SKM-1 (cell line): ENCODE results near the gene SPAG9.

Source experiments
- DNase-seq: peaks from one replicate; lab custom pipeline; 2025; ENCODE audit not compliant: unreplicated experiment; lab: John Stamatoyannopoulos, UW

Gene SPAG9, protein sequence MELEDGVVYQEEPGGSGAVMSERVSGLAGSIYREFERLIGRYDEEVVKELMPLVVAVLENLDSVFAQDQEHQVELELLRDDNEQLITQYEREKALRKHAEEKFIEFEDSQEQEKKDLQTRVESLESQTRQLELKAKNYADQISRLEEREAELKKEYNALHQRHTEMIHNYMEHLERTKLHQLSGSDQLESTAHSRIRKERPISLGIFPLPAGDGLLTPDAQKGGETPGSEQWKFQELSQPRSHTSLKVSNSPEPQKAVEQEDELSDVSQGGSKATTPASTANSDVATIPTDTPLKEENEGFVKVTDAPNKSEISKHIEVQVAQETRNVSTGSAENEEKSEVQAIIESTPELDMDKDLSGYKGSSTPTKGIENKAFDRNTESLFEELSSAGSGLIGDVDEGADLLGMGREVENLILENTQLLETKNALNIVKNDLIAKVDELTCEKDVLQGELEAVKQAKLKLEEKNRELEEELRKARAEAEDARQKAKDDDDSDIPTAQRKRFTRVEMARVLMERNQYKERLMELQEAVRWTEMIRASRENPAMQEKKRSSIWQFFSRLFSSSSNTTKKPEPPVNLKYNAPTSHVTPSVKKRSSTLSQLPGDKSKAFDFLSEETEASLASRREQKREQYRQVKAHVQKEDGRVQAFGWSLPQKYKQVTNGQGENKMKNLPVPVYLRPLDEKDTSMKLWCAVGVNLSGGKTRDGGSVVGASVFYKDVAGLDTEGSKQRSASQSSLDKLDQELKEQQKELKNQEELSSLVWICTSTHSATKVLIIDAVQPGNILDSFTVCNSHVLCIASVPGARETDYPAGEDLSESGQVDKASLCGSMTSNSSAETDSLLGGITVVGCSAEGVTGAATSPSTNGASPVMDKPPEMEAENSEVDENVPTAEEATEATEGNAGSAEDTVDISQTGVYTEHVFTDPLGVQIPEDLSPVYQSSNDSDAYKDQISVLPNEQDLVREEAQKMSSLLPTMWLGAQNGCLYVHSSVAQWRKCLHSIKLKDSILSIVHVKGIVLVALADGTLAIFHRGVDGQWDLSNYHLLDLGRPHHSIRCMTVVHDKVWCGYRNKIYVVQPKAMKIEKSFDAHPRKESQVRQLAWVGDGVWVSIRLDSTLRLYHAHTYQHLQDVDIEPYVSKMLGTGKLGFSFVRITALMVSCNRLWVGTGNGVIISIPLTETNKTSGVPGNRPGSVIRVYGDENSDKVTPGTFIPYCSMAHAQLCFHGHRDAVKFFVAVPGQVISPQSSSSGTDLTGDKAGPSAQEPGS (N-terminal part only)

DNA sequence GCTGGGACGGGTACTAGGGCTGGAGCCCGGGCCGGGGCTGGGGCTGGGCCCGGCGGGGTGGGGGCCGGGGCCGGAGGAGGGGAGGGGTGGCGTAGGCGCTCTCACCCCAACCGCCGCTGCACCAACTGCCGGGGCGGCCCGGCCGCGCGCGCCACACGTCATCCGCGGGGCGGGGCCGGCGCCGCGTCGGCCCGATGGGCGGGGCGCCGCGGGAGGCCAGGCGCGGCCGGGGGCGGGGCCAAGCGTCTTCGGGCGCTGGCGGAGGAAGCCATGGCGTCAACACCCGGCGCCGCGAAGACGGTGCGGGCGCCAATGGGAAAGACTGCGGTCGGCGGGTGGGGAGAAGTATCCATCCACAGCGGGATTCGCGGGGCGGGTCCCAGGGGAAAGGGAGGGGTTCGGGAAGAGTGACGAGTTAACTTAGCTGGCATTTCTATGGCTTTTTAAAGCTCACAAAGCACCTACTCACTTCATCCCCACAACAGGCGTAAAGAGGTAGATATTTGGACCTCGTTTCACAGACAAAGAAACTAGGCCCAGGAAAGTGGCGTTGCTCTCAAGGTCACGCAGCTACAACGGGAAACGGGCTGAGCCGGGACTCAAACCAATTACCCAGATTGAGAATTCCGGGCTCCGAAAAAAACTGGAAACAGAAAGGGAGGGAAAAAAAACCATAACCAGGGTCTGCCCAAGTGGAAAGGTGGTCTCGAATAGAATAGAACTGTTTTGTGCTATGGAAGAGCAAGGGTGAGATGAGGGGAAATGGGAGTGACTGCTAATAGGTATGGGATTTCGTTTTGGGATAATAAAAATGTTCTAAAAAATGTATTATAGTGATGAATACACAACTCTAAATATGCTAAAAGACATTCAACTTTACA is at the start of gene SPAG9:
Gene SPAG9, minus strand, starts transcription at position 130 of the 881 bp plus-strand sequence. CDS start 212 bp downstream, outside the sequence.
- peak; percentile 86 for DNase-seq

DNA sequence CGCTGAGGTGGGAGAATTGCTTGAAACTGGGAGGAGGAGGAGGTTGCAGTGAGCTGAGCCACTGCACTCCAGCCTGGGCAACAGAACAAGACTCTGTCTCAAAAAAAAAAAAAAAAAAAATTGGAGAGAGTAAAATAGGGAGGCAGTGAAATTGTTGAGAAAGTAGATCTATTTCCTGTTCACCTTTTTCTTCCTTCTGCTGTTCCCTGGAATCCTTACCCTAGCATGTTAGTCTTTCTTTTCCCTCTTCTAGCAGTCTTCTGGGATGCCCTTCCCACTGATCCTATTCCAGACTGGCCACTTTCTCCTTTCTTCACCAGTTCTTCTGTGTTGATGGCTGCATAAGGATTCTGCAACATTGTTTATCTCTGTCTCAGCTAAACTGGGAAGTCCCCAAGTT is 48.7 kb upstream of the SPAG9 start:
- DNase-seq = no peak

GRCh38 chr17:51166987-51167931 is 46.6 kb upstream of the SPAG9 start:
- DNase-seq = peak; percentile 25

DNA sequence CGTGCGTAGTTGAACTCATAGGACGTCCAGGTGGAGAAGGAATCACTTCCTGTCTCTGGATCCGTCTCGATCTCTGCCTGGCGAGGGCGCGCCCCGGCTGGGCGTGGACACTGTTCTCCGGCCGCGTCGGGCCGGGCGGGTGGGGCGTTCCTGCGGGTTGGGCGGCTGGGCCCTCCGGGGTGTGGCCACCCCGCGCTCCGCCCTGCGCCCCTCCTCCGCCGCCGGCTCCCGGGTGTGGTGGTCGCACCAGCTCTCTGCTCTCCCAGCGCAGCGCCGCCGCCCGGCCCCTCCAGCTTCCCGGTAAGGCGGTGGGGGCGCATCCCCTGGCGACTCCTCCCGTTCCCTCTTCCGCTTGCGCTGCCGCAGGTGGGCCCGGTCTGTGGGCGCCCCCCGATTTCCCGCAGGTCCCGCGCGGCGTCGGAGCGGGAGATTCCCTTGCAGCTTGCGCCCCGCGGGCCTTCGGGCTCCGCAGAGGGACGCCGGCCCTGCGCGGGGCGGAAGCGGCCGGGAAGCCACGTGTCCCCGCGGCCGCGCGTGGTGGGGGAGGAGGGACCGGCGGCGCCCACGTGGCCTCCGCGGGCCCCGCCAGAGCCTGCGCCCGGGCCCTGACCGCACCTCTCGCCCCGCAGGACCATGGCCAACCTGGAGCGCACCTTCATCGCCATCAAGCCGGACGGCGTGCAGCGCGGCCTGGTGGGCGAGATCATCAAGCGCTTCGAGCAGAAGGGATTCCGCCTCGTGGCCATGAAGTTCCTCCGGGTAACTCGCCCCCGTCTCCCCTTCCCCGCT is 45.7 kb upstream of the SPAG9 start, which contains the start of gene NME2:
Gene NME2, plus strand, starts transcription at position 214 of the 789 bp plus-strand sequence. Its CDS starts 420 bp downstream, at position 634.
- peak; percentile 60 for DNase-seq

GRCh38 chr17:51165680-51166197 is 45.1 kb upstream of the SPAG9 start:
- no peak for DNase-seq

DNA sequence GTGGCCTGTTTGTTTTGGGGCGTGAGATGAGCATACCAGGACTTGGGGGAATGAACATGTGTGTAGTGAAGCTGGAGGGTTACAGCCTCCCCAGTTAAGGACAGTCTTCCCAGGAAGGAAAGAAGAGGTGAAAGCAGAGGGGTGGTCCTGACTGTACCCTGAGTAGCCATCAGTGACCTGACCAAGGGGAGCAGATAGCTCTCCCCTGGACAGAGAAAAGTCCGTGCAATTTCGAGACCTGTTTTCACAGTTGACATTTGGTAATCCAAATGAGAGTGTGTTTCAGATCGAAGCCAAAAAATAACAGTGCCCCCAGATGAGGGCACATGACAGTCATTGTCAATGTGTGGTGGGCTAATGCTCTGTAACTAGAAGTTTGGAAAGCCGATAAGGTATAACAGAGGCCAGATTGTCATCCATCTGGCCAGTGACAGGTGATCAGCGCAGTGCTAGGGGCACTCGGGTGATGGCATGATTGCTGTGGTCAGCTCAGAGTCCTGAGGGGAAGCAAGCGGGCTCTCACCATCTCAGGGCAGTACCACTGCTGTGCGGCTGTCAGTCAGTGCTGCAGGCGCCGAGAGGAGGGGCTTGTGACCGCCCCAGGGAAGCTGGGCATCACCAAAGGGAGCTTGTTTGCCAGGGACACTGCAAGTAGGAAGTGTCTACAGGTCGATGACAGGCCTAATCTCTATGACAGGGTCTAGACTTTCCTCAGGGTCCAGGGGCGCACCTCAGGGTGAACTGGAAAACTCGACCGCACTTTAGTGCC is 44.4 kb upstream of the SPAG9 start:
- no peak for DNase-seq

DNA sequence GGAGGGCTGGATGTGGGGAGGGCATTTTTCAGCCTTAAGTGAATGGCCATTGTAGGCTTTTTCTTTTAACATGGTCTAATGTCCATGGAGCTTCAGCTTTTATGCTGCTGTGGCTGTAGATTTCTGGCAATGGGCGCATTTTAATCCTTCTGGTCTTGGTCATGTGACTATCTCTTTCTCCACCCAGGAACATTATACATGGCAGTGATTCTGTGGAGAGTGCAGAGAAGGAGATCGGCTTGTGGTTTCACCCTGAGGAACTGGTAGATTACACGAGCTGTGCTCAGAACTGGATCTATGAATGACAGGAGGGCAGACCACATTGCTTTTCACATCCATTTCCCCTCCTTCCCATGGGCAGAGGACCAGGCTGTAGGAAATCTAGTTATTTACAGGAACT is 40.9 kb upstream of the SPAG9 start:
- DNase-seq = no peak

DNA sequence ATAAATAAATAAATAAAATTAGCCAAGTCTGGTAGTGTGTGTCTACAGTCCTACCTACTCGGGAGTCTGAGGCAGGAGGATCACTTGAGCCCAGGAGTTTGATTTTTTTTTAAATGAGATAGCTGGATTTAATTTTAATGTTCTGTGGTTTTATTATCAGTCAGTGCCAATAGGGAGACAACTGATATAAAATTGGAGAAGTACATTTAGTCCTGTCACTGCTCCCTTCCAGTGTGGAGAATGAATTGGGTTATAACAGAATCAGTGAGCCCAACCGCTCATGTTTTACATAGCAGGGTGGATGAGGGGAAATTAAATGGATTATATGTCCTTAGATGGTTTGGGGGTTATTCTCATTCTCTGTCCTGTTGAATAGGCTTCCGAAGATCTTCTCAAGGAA is 38.9 kb upstream of the SPAG9 start:
- no peak for DNase-seq

DNA sequence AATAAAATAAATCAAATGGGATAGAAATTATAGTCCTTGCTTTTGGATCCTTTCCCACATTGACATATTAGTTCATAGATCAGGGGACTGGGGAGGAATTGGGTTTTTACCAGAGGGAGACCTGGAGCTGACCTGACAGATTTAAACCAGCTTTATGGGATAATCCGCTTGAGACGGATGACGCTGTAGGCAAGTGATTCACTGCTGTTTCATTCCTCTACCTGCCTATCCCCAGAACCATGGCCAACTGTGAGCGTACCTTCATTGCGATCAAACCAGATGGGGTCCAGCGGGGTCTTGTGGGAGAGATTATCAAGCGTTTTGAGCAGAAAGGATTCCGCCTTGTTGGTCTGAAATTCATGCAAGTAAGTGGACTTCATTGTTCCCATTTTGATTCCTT is 34.7 kb upstream of the SPAG9 start:
- DNase-seq = no peak

DNA sequence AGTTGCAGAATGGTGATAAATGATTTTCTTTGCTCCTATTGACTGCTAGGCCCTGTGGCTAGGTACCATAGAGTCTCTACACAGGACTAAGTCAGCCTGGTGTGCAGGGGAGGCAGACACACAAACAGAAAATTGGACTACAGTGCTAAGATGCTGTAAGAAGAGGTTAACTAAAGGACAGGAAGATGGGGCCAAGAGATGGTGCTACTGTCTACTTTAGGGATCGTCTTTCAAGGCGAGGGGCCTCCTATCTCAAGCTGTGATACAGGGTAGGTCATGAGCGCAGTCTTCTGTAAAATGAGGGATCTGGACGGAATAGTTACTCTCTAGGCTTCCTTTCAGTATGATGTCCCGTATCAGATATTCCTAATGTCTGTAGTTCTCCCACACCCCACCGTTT is 33.5 kb upstream of the SPAG9 start:
- no peak for DNase-seq

GRCh38 chr17:51153210-51154072 is 32.8 kb upstream of the SPAG9 start, which contains the start of gene NME1:
Gene NME1 (plus strand): TSS chr17:51153559. CDS start chr17:51155655, 2,096 bp downstream.
- DNase-seq = peak; percentile 99

- DNase-seq = no peak
Observed at GRCh38 chr17:51152766-51153209, 32.1 kb upstream of the SPAG9 start.

DNA sequence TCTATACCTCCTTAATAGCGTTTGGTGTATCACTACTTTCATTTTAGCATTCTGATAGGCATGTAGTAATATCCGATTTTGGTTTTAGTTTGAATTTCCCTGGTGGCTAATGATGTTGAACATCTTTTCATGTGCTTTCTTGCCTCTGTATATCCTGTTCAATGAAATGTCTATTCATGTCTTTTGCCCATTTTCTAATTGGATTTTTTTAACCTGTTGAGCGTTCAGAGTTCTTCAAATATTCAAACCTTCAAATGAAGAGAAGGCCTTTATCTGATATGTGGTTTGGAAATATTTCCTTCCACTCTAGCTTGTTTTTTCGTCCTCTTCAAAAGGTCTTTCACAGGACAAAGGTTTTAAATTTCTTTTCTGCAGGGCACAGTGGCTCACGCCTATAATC is 30.3 kb upstream of the SPAG9 start:
- no peak for DNase-seq

DNA sequence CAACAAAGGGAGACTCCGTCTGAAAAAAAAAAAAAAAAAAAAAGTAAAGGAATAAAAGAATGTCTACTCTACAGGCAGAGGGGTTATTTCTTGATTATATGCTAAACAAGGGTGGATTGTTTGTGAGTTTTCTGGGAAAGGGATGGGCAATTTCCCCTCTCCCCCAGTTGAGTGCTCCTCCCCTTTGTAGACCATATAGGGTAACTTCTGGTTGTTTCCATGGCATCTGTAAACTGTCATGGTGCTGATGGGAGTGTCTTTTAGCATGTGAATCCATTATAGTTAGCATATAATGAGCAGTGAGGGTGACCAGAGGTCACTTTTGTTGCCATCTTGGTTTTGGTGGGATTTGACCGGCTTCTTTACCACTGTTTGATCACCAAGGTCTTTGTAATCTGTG is 28.5 kb upstream of the SPAG9 start:
- DNase-seq = no peak

DNA sequence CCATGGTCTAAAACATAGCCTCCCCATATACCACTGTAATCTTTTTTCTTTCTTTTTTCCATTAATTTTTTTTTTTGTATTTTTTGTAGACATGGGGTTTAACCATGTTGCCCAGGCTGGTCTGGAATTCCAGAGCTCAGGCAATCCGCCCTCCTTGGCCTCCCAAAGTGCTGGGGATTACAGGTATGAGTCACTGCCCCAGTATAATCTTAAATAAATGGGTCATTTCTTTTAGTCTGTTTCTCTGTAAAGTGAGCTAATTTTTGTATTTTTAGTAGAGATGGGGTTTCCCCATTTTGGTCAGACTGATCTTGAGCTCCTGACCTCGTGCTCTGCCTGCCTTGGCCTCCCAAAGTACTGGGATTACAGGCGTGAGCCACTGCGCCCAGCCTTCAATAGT is 27.0 kb upstream of the SPAG9 start:
- no peak for DNase-seq
